K562 (cell line): ENCODE results near the gene HEBP1. TPM values are rescaled to one million over a fixed set of nuclear protein-coding genes. Genes with fewer than 3 reads are reported as not detected.

Experiments
- ATAC-seq: fragments of 200-7000 bp; cut with Tn5 transposase; 3 replicates; pipeline ENCODE4 v1.9.1; 2020; ENCODE audit warnings: moderate library complexity
- BruUV-seq: library from RNA; stranded (reverse); fragments of 400-500 nt; replicated peaks from 2 replicates; lab custom pipeline; 2021; lab: Mats Ljungman, UMichigan
- CTCF ChIA-PET: fragments of 300-600 bp; formaldehyde crosslinking; extraction: SDS; loops from one replicate; lab custom pipeline; 2021; ENCODE audit warnings: low intra/inter-chr PET ratio; lab: Yijun Ruan, JAX
- POLR2A ChIA-PET: fragments of 300-600, 350-650 bp; sonication (Branson Sonifier 250); formaldehyde crosslinking; extraction: SDS; loops from one replicate; lab custom pipeline; 2021; ENCODE audit warnings: antibody characterized with exemption, inconsistent platforms; lab: Yijun Ruan, JAX
- DNase-seq, 4 experiments: peaks; one replicate each; pipeline versions ENCODE4 v3.0.0 to v3.0.0-alpha.2; 2011 to 2018; ENCODE audit warnings: low spot score in 3 of 4, mixed read lengths in 3 of 4; ENCODE audit errors: extremely low read depth in 1 of 4
- FAIRE-seq: peaks from 2 replicates; lab custom pipeline; 2011; peaks lifted over from hg19 to GRCh38; lab: Jason Lieb, UNC
- H2AFZ ChIP-seq: 2 replicates; pipeline ENCODE4 v1.6.0; 2011; ENCODE audit warnings: low read depth, low read length, control low read depth, inconsistent platforms
- H3K27ac ChIP-seq: fragments of 200-600 bp; 3 replicates; pipeline ENCODE4 v1.8.0; 2011; ENCODE audit warnings: low read depth, mild to moderate bottlenecking, control low read depth, inconsistent platforms, low read length, moderate library complexity, mixed read lengths; ENCODE audit errors: extremely low read depth
- H3K27me3 ChIP-seq, 2 experiments: fragments of 300-600 bp in 1 of 2; 2 replicates in 1 of 2; 3 replicates in 1 of 2; pipeline versions ENCODE4 v1.6.0 to v1.8.0; 2011; ENCODE audit warnings: inconsistent platforms in 2 of 2, low read length in 2 of 2, mild to moderate bottlenecking in 1 of 2, mixed read lengths in 1 of 2, moderate library complexity in 1 of 2; ENCODE audit not compliant: control insufficient read depth in 2 of 2, insufficient read depth in 2 of 2
- H3K36me3 ChIP-seq: fragments of 300-600 bp; 3 replicates; pipeline ENCODE4 v1.8.0; 2011; ENCODE audit warnings: mild to moderate bottlenecking, low read length, inconsistent platforms; ENCODE audit not compliant: control insufficient read depth, insufficient read depth
- H3K4me1 ChIP-seq, 2 experiments: fragments of 200-600 bp in 1 of 2; replicated peaks in 1 of 2; 2 replicates in 1 of 2; 3 replicates in 1 of 2; pipeline versions ENCODE4 v1.5.1 to v1.8.0; 2011; ENCODE audit warnings: inconsistent platforms in 2 of 2, low read length in 2 of 2, mild to moderate bottlenecking in 1 of 2, mixed read lengths in 1 of 2, moderate library complexity in 1 of 2; ENCODE audit not compliant: control insufficient read depth in 2 of 2, insufficient read depth in 2 of 2
- H3K4me2 ChIP-seq: 2 replicates; pipeline ENCODE4 v1.6.1; 2011; ENCODE audit warnings: low read length, control low read depth, inconsistent platforms, mixed read lengths; ENCODE audit not compliant: insufficient read depth
- H3K4me3 ChIP-seq: fragments of 200-600 bp; sonication (generic), shearing (Covaris generic); 2 replicates; pipeline ENCODE4 v1.5.1; 2016; ENCODE audit warnings: control low read depth, inconsistent platforms
- H3K79me2 ChIP-seq: fragments of 200-600 bp; 3 replicates; pipeline ENCODE4 v1.8.0; 2011; ENCODE audit warnings: low read length, inconsistent platforms; ENCODE audit not compliant: control insufficient read depth, insufficient read depth
- H3K9ac ChIP-seq, 2 experiments: 2 replicates each; pipeline versions ENCODE4 v1.6.0 to v1.6.1; 2011; ENCODE audit warnings: low read depth in 2 of 2, low read length in 2 of 2, control low read depth in 1 of 2, inconsistent platforms in 1 of 2, mild to moderate bottlenecking in 1 of 2, mixed read lengths in 1 of 2; ENCODE audit not compliant: insufficient read depth in 1 of 2
- H3K9me1 ChIP-seq: one replicate; pipeline ENCODE4 v1.6.0; 2011; ENCODE audit warnings: inconsistent platforms, mild to moderate bottlenecking, low read length, moderate library complexity; ENCODE audit not compliant: control insufficient read depth, insufficient read depth
- H3K9me3 ChIP-seq: replicated peaks from 2 replicates; pipeline ENCODE4 v1.5.1; 2011; ENCODE audit warnings: low read depth, low read length, inconsistent platforms; ENCODE audit not compliant: control insufficient read depth, insufficient read depth
- H4K20me1 ChIP-seq: replicated peaks from 2 replicates; pipeline ENCODE4 v1.6.1; 2011; ENCODE audit warnings: low read length, inconsistent platforms, mixed read lengths; ENCODE audit not compliant: control insufficient read depth, insufficient read depth
- ELK1 ChIP-seq: sonication (generic); formaldehyde crosslinking; IDR thresholded peaks from 2 replicates; pipeline ENCODE4 v1.8.1; 2022; ENCODE audit warnings: missing genetic modification reagents
- FOXP4 ChIP-seq: sonication (generic); formaldehyde crosslinking; IDR thresholded peaks from 2 replicates; pipeline ENCODE4 v1.8.0; 2022; ENCODE audit warnings: mild to moderate bottlenecking, missing genetic modification reagents, borderline replicate concordance
- GTF2E2 ChIP-seq: fragments of 200-800 bp; sonication (Bioruptor generic); IDR thresholded peaks from 2 replicates; pipeline ENCODE4 v1.6.1; 2016; ENCODE audit warnings: missing genetic modification characterization, missing compliant biosample characterization
- HMGN3 ChIP-seq: IDR thresholded peaks from 2 replicates; pipeline ENCODE4 v1.6.1; 2011; ENCODE audit warnings: borderline replicate concordance, low read depth, mild to moderate bottlenecking, mixed read lengths, low read length; ENCODE audit not compliant: insufficient read length; ENCODE audit errors: extremely low read depth
- KDM5B ChIP-seq: fragments of 200-600 bp; sonication (generic); IDR thresholded peaks from 2 replicates; pipeline ENCODE4 v1.6.1; 2012; ENCODE audit warnings: low read depth, mild to moderate bottlenecking, moderate library complexity, low read length, control low read depth, inconsistent platforms; ENCODE audit not compliant: insufficient replicate concordance
- MECOM ChIP-seq: fragments of 250-450 bp; sonication (Bioruptor Pico); IDR thresholded peaks from 2 replicates; pipeline ENCODE4 v1.8.0; 2022; ENCODE audit warnings: inconsistent platforms
- POLR3G ChIP-seq: IDR thresholded peaks from 2 replicates; pipeline ENCODE4 v1.6.1; 2011; ENCODE audit not compliant: insufficient read length, insufficient replicate concordance; ENCODE audit errors: extremely low read depth
- RNF2 ChIP-seq: sonication (generic); IDR thresholded peaks from 2 replicates; pipeline ENCODE4 v1.6.1; 2016
- RUNX1 ChIP-seq: sonication (generic); IDR thresholded peaks from 2 replicates; pipeline ENCODE4 v1.6.1; 2016; ENCODE audit warnings: antibody characterized with exemption, low read depth
- SMARCB1 ChIP-seq: IDR thresholded peaks from 2 replicates; pipeline ENCODE4 v1.6.1; 2011; ENCODE audit warnings: improper control_type of control experiment, low read depth; ENCODE audit not compliant: insufficient read length
- SNAPC5 ChIP-seq: fragments of 250-450 bp; sonication (Bioruptor Pico); IDR thresholded peaks from 2 replicates; pipeline ENCODE4 v1.8.0; 2021; ENCODE audit warnings: moderate library complexity, mild to moderate bottlenecking, inconsistent platforms
- TOE1 ChIP-seq, 2 experiments: fragments of 450-650 bp in 1 of 2; sonication (generic) in 1 of 2; formaldehyde crosslinking in 1 of 2; IDR thresholded peaks; 2 replicates each; pipeline versions ENCODE4 v1.7.1 to v1.8.0; 2016 to 2022; ENCODE audit warnings: borderline replicate concordance in 2 of 2, mild to moderate bottlenecking in 2 of 2, antibody characterized with exemption in 1 of 2, inconsistent platforms in 1 of 2, low read depth in 1 of 2, missing genetic modification reagents in 1 of 2, moderate library complexity in 1 of 2
- ZNF134 ChIP-seq: fragments of 250-450 bp; sonication (Bioruptor Pico); conservative IDR thresholded peaks from 2 replicates; pipeline ENCODE4 v1.4.0; 2020
- WGBS: fragments of 100-300 bp; shearing (Covaris generic); methylation state at CpG from one replicate; pipeline ENCODE4 v1.1.6; 2016; ENCODE audit warnings: low coverage, mixed read lengths; ENCODE audit not compliant: insufficient coverage; ENCODE audit errors: missing lambda C conversion rate; 5-methylcytosine and 5-hydroxymethylcytosine counted together
- in situ Hi-C: fragments of 300-500 bp; cut with MboI; formaldehyde crosslinking; loops from 4 replicates; pipeline ENCODE4 v1.15.0; 2018; ENCODE audit warnings: inconsistent platforms, mixed read lengths
- intact Hi-C: fragments of 100-400 bp; cut with micrococcal nuclease; formaldehyde crosslinking; loops from 2 replicates; pipeline ENCODE4 v1.14.2; 2022
- polyA plus RNA-seq, 8 experiments: library from polyadenylated mRNA; depleted of rRNA in 4 of 8; stranded (reverse) in 5 of 8; unstranded in 3 of 8; fragments of >200 nt; fragmentation: Nextera tagmentation in 2 of 8; fragmentation: Illumina TruSeq in 1 of 8; extraction: Ambion mirVana in 2 of 8; extraction: Trizol in 1 of 8; gene quantifications; 2 replicates each; pipeline versions ENCODE4 v1.2.1 to v1.2.3, GENCODE V29; 2011 to 2014; ENCODE audit warnings: inconsistent platforms in 1 of 8, missing spikeins in 1 of 8
- total RNA-seq, 7 experiments: library from RNA; depleted of rRNA in 6 of 7; stranded (reverse); fragments of >200 nt in 6 of 7; fragmentation: Illumina TruSeq in 2 of 7; extraction: Trizol in 2 of 7; gene quantifications; 2 replicates each; pipeline versions ENCODE4 v1.2.1 to v1.2.3, GENCODE V29; 2011 to 2021; ENCODE audit warnings: low replicate concordance in 1 of 7

The HEBP1 gene
- total and polyA plus RNA-seq, 9 of the 15 experiments (the other 6 are each of a cell fraction or from before 2014, with no cell fraction given) = 1.1 to 10.1 (median 2.4) TPM

- Histone ChIP-seq H3K4me3 (no peak overlapping the region), H3K9me3 (no peaks in the 10 kb centered on the region), H3K9ac (no peak overlapping the region), H3K27me3 (no peaks in the 10 kb centered on the region), H3K27ac (no peak overlapping the region), H2AFZ (no peak overlapping the region), H3K36me3 (no peaks in the 10 kb centered on the region), H3K79me2 (no peaks in the 10 kb centered on the region), H3K9me1 (no peaks in the 10 kb centered on the region), H3K4me2 (no peak overlapping the region), H4K20me1 (no peaks in the 10 kb centered on the region), H3K4me1 (peaks cover 0 to 10% of the 10 kb centered on the region in 2 experiments; a peak in 3 of 5 replicates)
- no peak for FAIRE-seq
- ChIA-PET CTCF (no interaction called here), POLR2A (interaction anchor here (0.7 kb wide), 1 partner anchor 11 kb away, joined by 3 read pairs; no protein-coding TSS in a partner anchor)
- in situ Hi-C loops = no loop called here
- intact Hi-C loops = no loop called here
- DNase-seq = no peak
- no peak for ATAC-seq
- TF ChIP-seq GTF2E2 (tag) (no peak), RUNX1 (no peak), ELK1 (CRISPR knock-in tag) (no peak), SNAPC5 (CRISPR knock-in tag) (no peak), ZNF134 (no peak), HMGN3 (no peak), MECOM (CRISPR knock-in tag) (no peak), TOE1 (IDR thresholded peaks at IDR 0.05; ENCODE audit: borderline replicate concordance) (no peak), TOE1 (CRISPR knock-in tag; IDR thresholded peaks at IDR 0.05; ENCODE audit: borderline replicate concordance, low read depth) (no peak), FOXP4 (no peak), KDM5B (no peak), SMARCB1 (no peak), POLR3G (no peak), RNF2 (no peak)
- BruUV-seq = no TSS peak
- 16% methylated on average over 2 of the region's 2 CpGs for WGBS
Measured at GRCh38 chr12:13041224-13041623, 41.2 kb upstream of the HEBP1 start.
